ENCODE measurements around the gene STX4.

Gene STX4

GRCh38 chr16:31032736-31033708 lies at the start of gene STX4:
TSS of gene STX4 (plus strand) at chr16:31033558. CDS start at chr16:31033806, 248 bp downstream.
- Histone ChIP-seq H3K4me3 (ENCODE audit: low read depth, low read length) (peak within 1 kb of the TSS; percentile 96), H3K4me1 (ENCODE audit: control insufficient read depth, insufficient read depth, low read length, unreplicated experiment) (peaks cover 12% of the 10 kb centered on the region), H3K27ac (ENCODE audit: low read depth, low read length) (peak within 1 kb of the TSS; percentile 88), H3K27me3 (ENCODE audit: insufficient read depth, low read length) (no peaks in the 10 kb centered on the region), H3K79me2 (ENCODE audit: control insufficient read depth, insufficient read depth, low read length, unreplicated experiment) (peaks cover 12% of the 10 kb centered on the region), H2AFZ (ENCODE audit: low read length, unreplicated experiment) (peak within 1 kb of the TSS; percentile 87), H3K36me3 (ENCODE audit: insufficient read depth, low read length) (peaks cover 14% of the 10 kb centered on the region)

GRCh38 chr16:30983898-30984610 lies 49.3 kb upstream of the STX4 start:
- Histone ChIP-seq H3K79me2 (ENCODE audit: control insufficient read depth, insufficient read depth, low read length, unreplicated experiment) (no peaks in the 10 kb centered on the region), H3K4me3 (ENCODE audit: low read depth, low read length) (no peak overlapping the region), H3K27me3 (ENCODE audit: insufficient read depth, low read length) (no peaks in the 10 kb centered on the region), H3K4me1 (ENCODE audit: control insufficient read depth, insufficient read depth, low read length, unreplicated experiment) (peaks cover 21% of the 10 kb centered on the region), H3K27ac (ENCODE audit: low read depth, low read length) (no peak overlapping the region), H3K36me3 (ENCODE audit: insufficient read depth, low read length) (no peaks in the 10 kb centered on the region; the same call in 1 of the 2 replicates), H2AFZ (ENCODE audit: low read length, unreplicated experiment) (no peak overlapping the region)

GRCh38 chr16:30984669-30985400 lies 48.5 kb upstream of the STX4 start, which contains the start of gene HSD3B7:
TSS of gene HSD3B7 (plus strand) at chr16:30985207. CDS start at chr16:30985659, 452 bp downstream.
- H2AFZ ChIP-seq (ENCODE audit: low read length, unreplicated experiment) = no peak within 1 kb of the TSS
- peaks cover 21% of the 10 kb centered on the region for H3K4me1 ChIP-seq (ENCODE audit: control insufficient read depth, insufficient read depth, low read length, unreplicated experiment)
- no peaks in the 10 kb centered on the region for H3K79me2 ChIP-seq (ENCODE audit: control insufficient read depth, insufficient read depth, low read length, unreplicated experiment)
- H3K4me3 ChIP-seq (ENCODE audit: low read depth, low read length) = peak within 1 kb of the TSS; percentile 60
- no peaks in the 10 kb centered on the region for H3K27me3 ChIP-seq (ENCODE audit: insufficient read depth, low read length)
- H3K36me3 ChIP-seq (ENCODE audit: insufficient read depth, low read length) = no peaks in the 10 kb centered on the region; the same call in 1 of the 2 replicates
- no peak within 1 kb of the TSS for H3K27ac ChIP-seq (ENCODE audit: low read depth, low read length)

- Histone ChIP-seq H3K36me3 (ENCODE audit: insufficient read depth, low read length) (no peaks in the 10 kb centered on the region; the same call in 1 of the 2 replicates), H2AFZ (ENCODE audit: low read length, unreplicated experiment) (no peak overlapping the region), H3K79me2 (ENCODE audit: control insufficient read depth, insufficient read depth, low read length, unreplicated experiment) (no peaks in the 10 kb centered on the region), H3K4me1 (ENCODE audit: control insufficient read depth, insufficient read depth, low read length, unreplicated experiment) (peaks cover 21% of the 10 kb centered on the region), H3K27me3 (ENCODE audit: insufficient read depth, low read length) (no peaks in the 10 kb centered on the region), H3K4me3 (ENCODE audit: low read depth, low read length) (peak overlapping the region; percentile 60), H3K27ac (ENCODE audit: low read depth, low read length) (no peak overlapping the region)
Measured at GRCh38 chr16:30985401-30986128, 47.8 kb upstream of the STX4 start.

- Histone ChIP-seq H3K4me3 (ENCODE audit: low read depth, low read length) (no peak overlapping the region), H2AFZ (ENCODE audit: low read length, unreplicated experiment) (no peak overlapping the region), H3K36me3 (ENCODE audit: insufficient read depth, low read length) (no peaks in the 10 kb centered on the region; the same call in 1 of the 2 replicates), H3K79me2 (ENCODE audit: control insufficient read depth, insufficient read depth, low read length, unreplicated experiment) (no peaks in the 10 kb centered on the region), H3K4me1 (ENCODE audit: control insufficient read depth, insufficient read depth, low read length, unreplicated experiment) (peaks cover 21% of the 10 kb centered on the region), H3K27ac (ENCODE audit: low read depth, low read length) (no peak overlapping the region), H3K27me3 (ENCODE audit: insufficient read depth, low read length) (no peaks in the 10 kb centered on the region)
Measured at GRCh38 chr16:30986129-30986991, 47.0 kb upstream of the STX4 start.

- Histone ChIP-seq H3K27me3 (ENCODE audit: insufficient read depth, low read length) (no peaks in the 10 kb centered on the region), H3K27ac (ENCODE audit: low read depth, low read length) (no peak overlapping the region), H3K4me3 (ENCODE audit: low read depth, low read length) (no peak overlapping the region), H3K36me3 (ENCODE audit: insufficient read depth, low read length) (no peaks in the 10 kb centered on the region; the same call in 1 of the 2 replicates), H3K4me1 (ENCODE audit: control insufficient read depth, insufficient read depth, low read length, unreplicated experiment) (peaks cover 18% of the 10 kb centered on the region), H2AFZ (ENCODE audit: low read length, unreplicated experiment) (no peak overlapping the region), H3K79me2 (ENCODE audit: control insufficient read depth, insufficient read depth, low read length, unreplicated experiment) (no peaks in the 10 kb centered on the region)
Measured at GRCh38 chr16:30987581-30988190, 45.7 kb upstream of the STX4 start.

- Histone ChIP-seq H3K27ac (ENCODE audit: low read depth, low read length) (no peak overlapping the region), H3K4me1 (ENCODE audit: control insufficient read depth, insufficient read depth, low read length, unreplicated experiment) (peaks cover 11% of the 10 kb centered on the region), H3K27me3 (ENCODE audit: insufficient read depth, low read length) (no peaks in the 10 kb centered on the region), H3K79me2 (ENCODE audit: control insufficient read depth, insufficient read depth, low read length, unreplicated experiment) (no peaks in the 10 kb centered on the region), H3K36me3 (ENCODE audit: insufficient read depth, low read length) (no peaks in the 10 kb centered on the region), H3K4me3 (ENCODE audit: low read depth, low read length) (no peak overlapping the region), H2AFZ (ENCODE audit: low read length, unreplicated experiment) (no peak overlapping the region)
Measured at GRCh38 chr16:30989469-30990047, 43.8 kb upstream of the STX4 start.

- Histone ChIP-seq H3K4me3 (ENCODE audit: low read depth, low read length) (no peak overlapping the region), H2AFZ (ENCODE audit: low read length, unreplicated experiment) (no peak overlapping the region), H3K4me1 (ENCODE audit: control insufficient read depth, insufficient read depth, low read length, unreplicated experiment) (peaks cover 10% of the 10 kb centered on the region), H3K36me3 (ENCODE audit: insufficient read depth, low read length) (no peaks in the 10 kb centered on the region), H3K27me3 (ENCODE audit: insufficient read depth, low read length) (no peaks in the 10 kb centered on the region), H3K79me2 (ENCODE audit: control insufficient read depth, insufficient read depth, low read length, unreplicated experiment) (no peaks in the 10 kb centered on the region), H3K27ac (ENCODE audit: low read depth, low read length) (no peak overlapping the region)
Measured at GRCh38 chr16:30990105-30990504, 43.3 kb upstream of the STX4 start.

- peaks cover under 1% of the 10 kb centered on the region for H3K4me1 ChIP-seq (ENCODE audit: control insufficient read depth, insufficient read depth, low read length, unreplicated experiment)
- no peaks in the 10 kb centered on the region for H3K79me2 ChIP-seq (ENCODE audit: control insufficient read depth, insufficient read depth, low read length, unreplicated experiment)
- H3K4me3 ChIP-seq (ENCODE audit: low read depth, low read length) = no peak overlapping the region
- H3K27ac ChIP-seq (ENCODE audit: low read depth, low read length) = no peak overlapping the region
- H3K27me3 ChIP-seq (ENCODE audit: insufficient read depth, low read length) = no peaks in the 10 kb centered on the region
- no peak overlapping the region for H2AFZ ChIP-seq (ENCODE audit: low read length, unreplicated experiment)
- no peaks in the 10 kb centered on the region for H3K36me3 ChIP-seq (ENCODE audit: insufficient read depth, low read length)
Measured at GRCh38 chr16:30991052-30991451, 42.3 kb upstream of the STX4 start.

All from ACC112 (cell line).